Smooth muscle cell of the brain vasculature (primary cell): ENCODE data around the gene PTGIS.

ENCODE experiments used
- DNase-seq: peaks from one replicate; pipeline ENCODE4 v3.0.0-alpha.2; 2012; ENCODE audit warnings: low read depth, low spot score

PTGIS gene

GRCh38 chr20:49470922-49471321 is 97.0 kb downstream of the PTGIS start:
- no peak for DNase-seq

GRCh38 chr20:49469060-49469459 is 98.9 kb downstream of the PTGIS start:
- DNase-seq = no peak

- DNase-seq = no peak
Observed at GRCh38 chr20:49468412-49468811, 99.5 kb downstream of the PTGIS start.

GRCh38 chr20:49466114-49466912 is 101.6 kb downstream of the PTGIS start:
- DNase-seq = no peak

- DNase-seq = no peak
Observed at GRCh38 chr20:49464556-49464955, 103.4 kb downstream of the PTGIS start.

- no peak for DNase-seq
Observed at GRCh38 chr20:49462626-49463025, 105.3 kb downstream of the PTGIS start.

- DNase-seq = no peak
Observed at GRCh38 chr20:49461894-49462620, 105.9 kb downstream of the PTGIS start.

GRCh38 chr20:49460916-49461315 is 107.0 kb downstream of the PTGIS start:
- no peak for DNase-seq

- no peak for DNase-seq
Observed at GRCh38 chr20:49460131-49460530, 107.8 kb downstream of the PTGIS start.

- DNase-seq = no peak
Observed at GRCh38 chr20:49459684-49460083, 108.3 kb downstream of the PTGIS start.

- DNase-seq = no peak
Observed at GRCh38 chr20:49457444-49457843, 110.5 kb downstream of the PTGIS start.

GRCh38 chr20:49456646-49457045 is 111.3 kb downstream of the PTGIS start:
- DNase-seq = no peak

- DNase-seq = no peak
Observed at GRCh38 chr20:49455691-49456090, 112.2 kb downstream of the PTGIS start.
